K562 (cell line): Measurements from ENCODE around the gene NOL8. TPM values are rescaled to one million over a fixed set of nuclear protein-coding genes. Genes with fewer than 3 reads are reported as not detected.

Source experiments
- BHLHE40 ChIP-seq: IDR thresholded peaks from 2 replicates; pipeline ENCODE4 v1.6.1; 2011; ENCODE audit warnings: low read length, improper control_type of control experiment
- BRD4 ChIP-seq: fragments of 200-600 bp; sonication (generic); IDR thresholded peaks from 2 replicates; pipeline ENCODE4 v1.6.1; 2017; ENCODE audit warnings: inconsistent platforms
- ELF4 ChIP-seq: fragments of 450-650 bp; formaldehyde crosslinking; IDR thresholded peaks from 2 replicates; pipeline ENCODE4 v1.4.0; 2022; ENCODE audit warnings: missing genetic modification characterization
- FIP1L1 ChIP-seq: fragments of 200-400 bp; formaldehyde crosslinking; IDR thresholded peaks from 2 replicates; pipeline ENCODE4 v1.6.1; 2018; ENCODE audit warnings: mild to moderate bottlenecking, low read depth, low read length; ENCODE audit not compliant: poor library complexity, severe bottlenecking
- GATA2 ChIP-seq: sonication (generic); formaldehyde crosslinking; IDR thresholded peaks from 2 replicates; pipeline ENCODE4 v1.4.0; 2020; ENCODE audit warnings: mild to moderate bottlenecking, missing genetic modification reagents
- HDAC3 ChIP-seq: fragments of 450-650 bp; IDR thresholded peaks from 2 replicates; pipeline ENCODE4 v1.6.1; 2018; ENCODE audit warnings: borderline replicate concordance, mild to moderate bottlenecking, moderate library complexity; ENCODE audit not compliant: partially characterized antibody
- HMG20B ChIP-seq: fragments of 250-450 bp; sonication (Bioruptor Pico); IDR thresholded peaks from 2 replicates; pipeline ENCODE4 v1.5.0; 2021; ENCODE audit warnings: mild to moderate bottlenecking
- JUND ChIP-seq, 2 experiments: IDR thresholded peaks; 2 replicates in 1 of 2; 3 replicates in 1 of 2; pipeline ENCODE4 v1.6.1; 2011; ENCODE audit warnings: borderline replicate concordance in 2 of 2, low read depth in 2 of 2, low read length in 2 of 2, improper control_type of control experiment in 1 of 2, missing biosample characterization in 1 of 2, missing genetic modification characterization in 1 of 2, missing genetic modification reagents in 1 of 2
- KHSRP ChIP-seq: fragments of 450-650 bp; IDR thresholded peaks from 2 replicates; pipeline ENCODE4 v1.6.1; 2017
- MECOM ChIP-seq: fragments of 250-450 bp; sonication (Bioruptor Pico); IDR thresholded peaks from 2 replicates; pipeline ENCODE4 v1.8.0; 2022; ENCODE audit warnings: inconsistent platforms
- NCOR1 ChIP-seq: fragments of 450-650 bp; IDR thresholded peaks from 2 replicates; pipeline ENCODE4 v1.6.1; 2016; ENCODE audit warnings: mild to moderate bottlenecking, moderate library complexity
- NFE2L1 ChIP-seq: fragments of 450-650 bp; IDR thresholded peaks from 2 replicates; pipeline ENCODE4 v1.6.1; 2016; ENCODE audit warnings: missing genetic modification characterization, low read depth, mild to moderate bottlenecking, missing compliant biosample characterization, moderate library complexity, borderline replicate concordance
- NRF1 ChIP-seq, 2 experiments: fragments of 450-650 bp; IDR thresholded peaks in 1 of 2; conservative IDR thresholded peaks in 1 of 2; 2 replicates each; pipeline ENCODE4 v1.6.1; 2014; ENCODE audit warnings: mild to moderate bottlenecking in 2 of 2
- NUFIP1 ChIP-seq: fragments of 450-650 bp; IDR thresholded peaks from 2 replicates; pipeline ENCODE4 v1.6.1; 2018; ENCODE audit not compliant: partially characterized antibody
- RAD51 ChIP-seq: fragments of 450-650 bp; IDR thresholded peaks from 2 replicates; pipeline ENCODE4 v1.7.1; 2016; ENCODE audit warnings: low read depth, mild to moderate bottlenecking, borderline replicate concordance
- RBFOX2 ChIP-seq: fragments of 200-400 bp; formaldehyde crosslinking; IDR thresholded peaks from 2 replicates; pipeline ENCODE4 v1.6.1; 2017; ENCODE audit warnings: low read depth, mild to moderate bottlenecking, low read length, moderate library complexity
- SIN3A ChIP-seq, 2 experiments: fragments of 150-350 bp in 1 of 2; IDR thresholded peaks; 2 replicates each; pipeline ENCODE4 v1.6.1; 2011 to 2016; ENCODE audit warnings: borderline replicate concordance in 2 of 2, low read depth in 2 of 2, low read length in 2 of 2, mild to moderate bottlenecking in 2 of 2, moderate library complexity in 2 of 2; ENCODE audit not compliant: control insufficient read depth in 1 of 2
- STAT5B ChIP-seq: fragments of 250-450 bp; sonication (Bioruptor Pico); IDR thresholded peaks from 2 replicates; pipeline ENCODE4 v1.8.0; 2021; ENCODE audit warnings: mild to moderate bottlenecking, inconsistent platforms
- XRCC5 ChIP-seq: fragments of 200-400 bp; formaldehyde crosslinking; IDR thresholded peaks from 2 replicates; pipeline ENCODE4 v1.6.1; 2017; ENCODE audit warnings: low read depth, mild to moderate bottlenecking, low read length
- polyA plus RNA-seq, 8 experiments: library from polyadenylated mRNA; depleted of rRNA in 4 of 8; stranded (reverse) in 5 of 8; unstranded in 3 of 8; fragments of >200 nt; fragmentation: Nextera tagmentation in 2 of 8; fragmentation: Illumina TruSeq in 1 of 8; extraction: Ambion mirVana in 2 of 8; extraction: Trizol in 1 of 8; gene quantifications; 2 replicates each; pipeline versions ENCODE4 v1.2.1 to v1.2.3, GENCODE V29; 2011 to 2014; ENCODE audit warnings: inconsistent platforms in 1 of 8, missing spikeins in 1 of 8
- total RNA-seq, 7 experiments: library from RNA; depleted of rRNA in 6 of 7; stranded (reverse); fragments of >200 nt in 6 of 7; fragmentation: Illumina TruSeq in 2 of 7; extraction: Trizol in 2 of 7; gene quantifications; 2 replicates each; pipeline versions ENCODE4 v1.2.1 to v1.2.3, GENCODE V29; 2011 to 2021; ENCODE audit warnings: low replicate concordance in 1 of 7
- TF ChIP-seq, protein P1 (sequence below): fragments of 250-450 bp; sonication (Bioruptor Pico); IDR thresholded peaks from 2 replicates; pipeline ENCODE4 v1.8.0; 2022; ENCODE audit warnings: inconsistent platforms
- TF ChIP-seq, protein P2 (sequence below), 3 experiments: fragments of 200-800 bp in 1 of 3; fragments of 250-450 bp in 1 of 3; fragments of 450-650 bp in 1 of 3; sonication (Bioruptor Pico) in 1 of 3; sonication (Bioruptor generic) in 1 of 3; formaldehyde crosslinking in 1 of 3; IDR thresholded peaks; 2 replicates each; pipeline versions ENCODE4 v1.6.1 to v1.8.0; 2016 to 2022; ENCODE audit warnings: mild to moderate bottlenecking in 2 of 3, missing genetic modification characterization in 2 of 3, missing compliant biosample characterization in 1 of 3, moderate library complexity in 1 of 3
- TF ChIP-seq, protein P3 (sequence below): fragments of 250-450 bp; sonication (Bioruptor Pico); IDR thresholded peaks from 2 replicates; pipeline ENCODE4 v1.8.0; 2021; ENCODE audit warnings: moderate library complexity, mild to moderate bottlenecking, inconsistent platforms
- TF ChIP-seq, protein P4 (sequence below): sonication (generic); IDR thresholded peaks from 2 replicates; pipeline ENCODE4 v1.6.1; 2016

NOL8 gene
- total and polyA plus RNA-seq, 9 of the 15 experiments (the other 6 are each of a cell fraction or from before 2014, with no cell fraction given), result 51.3 to 91.5 (median 58.7) TPM

- TF ChIP-seq, protein P1, sequence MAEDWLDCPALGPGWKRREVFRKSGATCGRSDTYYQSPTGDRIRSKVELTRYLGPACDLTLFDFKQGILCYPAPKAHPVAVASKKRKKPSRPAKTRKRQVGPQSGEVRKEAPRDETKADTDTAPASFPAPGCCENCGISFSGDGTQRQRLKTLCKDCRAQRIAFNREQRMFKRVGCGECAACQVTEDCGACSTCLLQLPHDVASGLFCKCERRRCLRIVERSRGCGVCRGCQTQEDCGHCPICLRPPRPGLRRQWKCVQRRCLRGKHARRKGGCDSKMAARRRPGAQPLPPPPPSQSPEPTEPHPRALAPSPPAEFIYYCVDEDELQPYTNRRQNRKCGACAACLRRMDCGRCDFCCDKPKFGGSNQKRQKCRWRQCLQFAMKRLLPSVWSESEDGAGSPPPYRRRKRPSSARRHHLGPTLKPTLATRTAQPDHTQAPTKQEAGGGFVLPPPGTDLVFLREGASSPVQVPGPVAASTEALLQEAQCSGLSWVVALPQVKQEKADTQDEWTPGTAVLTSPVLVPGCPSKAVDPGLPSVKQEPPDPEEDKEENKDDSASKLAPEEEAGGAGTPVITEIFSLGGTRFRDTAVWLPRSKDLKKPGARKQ (CRISPR knock-in tag), result no peak
- TF ChIP-seq NFE2L1 (tag), result no peak
- TF ChIP-seq RAD51, result no peak
- TF ChIP-seq SIN3A (IDR thresholded peaks at IDR 0.05; ENCODE audit: borderline replicate concordance in 2 of 2, control insufficient read depth in 1 of 2, low read depth in 2 of 2, low read length in 2 of 2), result no peak
- TF ChIP-seq, protein P2, sequence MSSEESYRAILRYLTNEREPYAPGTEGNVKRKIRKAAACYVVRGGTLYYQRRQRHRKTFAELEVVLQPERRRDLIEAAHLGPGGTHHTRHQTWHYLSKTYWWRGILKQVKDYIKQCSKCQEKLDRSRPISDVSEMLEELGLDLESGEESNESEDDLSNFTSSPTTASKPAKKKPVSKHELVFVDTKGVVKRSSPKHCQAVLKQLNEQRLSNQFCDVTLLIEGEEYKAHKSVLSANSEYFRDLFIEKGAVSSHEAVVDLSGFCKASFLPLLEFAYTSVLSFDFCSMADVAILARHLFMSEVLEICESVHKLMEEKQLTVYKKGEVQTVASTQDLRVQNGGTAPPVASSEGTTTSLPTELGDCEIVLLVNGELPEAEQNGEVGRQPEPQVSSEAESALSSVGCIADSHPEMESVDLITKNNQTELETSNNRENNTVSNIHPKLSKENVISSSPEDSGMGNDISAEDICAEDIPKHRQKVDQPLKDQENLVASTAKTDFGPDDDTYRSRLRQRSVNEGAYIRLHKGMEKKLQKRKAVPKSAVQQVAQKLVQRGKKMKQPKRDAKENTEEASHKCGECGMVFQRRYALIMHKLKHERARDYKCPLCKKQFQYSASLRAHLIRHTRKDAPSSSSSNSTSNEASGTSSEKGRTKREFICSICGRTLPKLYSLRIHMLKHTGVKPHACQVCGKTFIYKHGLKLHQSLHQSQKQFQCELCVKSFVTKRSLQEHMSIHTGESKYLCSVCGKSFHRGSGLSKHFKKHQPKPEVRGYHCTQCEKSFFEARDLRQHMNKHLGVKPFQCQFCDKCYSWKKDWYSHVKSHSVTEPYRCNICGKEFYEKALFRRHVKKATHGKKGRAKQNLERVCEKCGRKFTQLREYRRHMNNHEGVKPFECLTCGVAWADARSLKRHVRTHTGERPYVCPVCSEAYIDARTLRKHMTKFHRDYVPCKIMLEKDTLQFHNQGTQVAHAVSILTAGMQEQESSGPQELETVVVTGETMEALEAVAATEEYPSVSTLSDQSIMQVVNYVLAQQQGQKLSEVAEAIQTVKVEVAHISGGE (CRISPR knock-in tag; IDR thresholded peaks at IDR 0.05), result peak in 1 of 3 experiments; percentile 72; a peak in 2 of 6 replicates
- TF ChIP-seq BHLHE40, result no peak
- TF ChIP-seq NCOR1, result peak; percentile 66
- TF ChIP-seq NRF1 (conservative IDR thresholded peaks at IDR 0.05 in 1 of 2, IDR thresholded peaks at IDR 0.05 in 1 of 2), result peak in 1 of 2 experiments; percentile 25; a peak in 1 of 4 replicates
- TF ChIP-seq FIP1L1, result no peak
- TF ChIP-seq HDAC3, result no peak
- TF ChIP-seq, protein P3, sequence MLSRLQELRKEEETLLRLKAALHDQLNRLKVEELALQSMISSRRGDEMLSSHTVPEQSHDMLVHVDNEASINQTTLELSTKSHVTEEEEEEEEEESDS, result no peak
- TF ChIP-seq JUND (IDR thresholded peaks at IDR 0.05; ENCODE audit: borderline replicate concordance, low read depth, low read length), result no peak
- TF ChIP-seq JUND (tag; IDR thresholded peaks at IDR 0.05; ENCODE audit: borderline replicate concordance, low read depth, low read length), result no peak
- no peak for TF ChIP-seq STAT5B (CRISPR knock-in tag)
- no peak for TF ChIP-seq GATA2 (CRISPR knock-in tag)
- TF ChIP-seq HMG20B (CRISPR knock-in tag), result no peak
- TF ChIP-seq, protein P4, sequence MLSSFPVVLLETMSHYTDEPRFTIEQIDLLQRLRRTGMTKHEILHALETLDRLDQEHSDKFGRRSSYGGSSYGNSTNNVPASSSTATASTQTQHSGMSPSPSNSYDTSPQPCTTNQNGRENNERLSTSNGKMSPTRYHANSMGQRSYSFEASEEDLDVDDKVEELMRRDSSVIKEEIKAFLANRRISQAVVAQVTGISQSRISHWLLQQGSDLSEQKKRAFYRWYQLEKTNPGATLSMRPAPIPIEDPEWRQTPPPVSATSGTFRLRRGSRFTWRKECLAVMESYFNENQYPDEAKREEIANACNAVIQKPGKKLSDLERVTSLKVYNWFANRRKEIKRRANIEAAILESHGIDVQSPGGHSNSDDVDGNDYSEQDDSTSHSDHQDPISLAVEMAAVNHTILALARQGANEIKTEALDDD, result peak; percentile 90
- no peak for TF ChIP-seq BRD4
- TF ChIP-seq ELF4 (CRISPR knock-in tag), result no peak
- no peak for TF ChIP-seq MECOM
- TF ChIP-seq NUFIP1, result no peak
- TF ChIP-seq RBFOX2, result no peak
- no peak for TF ChIP-seq KHSRP
- no peak for TF ChIP-seq XRCC5
Measured at GRCh38 chr9:92295240-92295790, 29.8 kb downstream of the NOL8 start (continued).
